Breast epithelium (tissue), 4 donors: Measurements from ENCODE around the gene DNAH17. TPM values are rescaled to one million over a fixed set of nuclear protein-coding genes. Genes with fewer than 3 reads are reported as not detected.

ENCODE experiments used
- DNase-seq, 2 donors: peaks; one replicate each; pipeline ENCODE4 v3.0.0-alpha.2; 2019; ENCODE audit warnings: low spot score in 2 of 2
- H3K27ac ChIP-seq, 2 donors: fragments of 200-600 bp; sonication (generic) in 1 of 2; one replicate each; pipeline ENCODE4 v1.5.1; 2016 to 2019; ENCODE audit warnings: mild to moderate bottlenecking in 1 of 2
- H3K27me3 ChIP-seq, 2 donors: fragments of 200-600 bp; sonication (generic) in 1 of 2; one replicate each; pipeline versions ENCODE4 v1.5.1 to v1.6.0; 2017 to 2019; ENCODE audit warnings: control low read depth in 1 of 2, mild to moderate bottlenecking in 1 of 2
- H3K36me3 ChIP-seq: fragments of 200-600 bp; one replicate; pipeline ENCODE4 v1.5.1; 2019
- H3K4me1 ChIP-seq, 2 donors: fragments of 200-600 bp; sonication (generic); one replicate each; pipeline ENCODE4 v1.5.1; 2016 to 2019; ENCODE audit warnings: control low read depth in 1 of 2
- H3K4me3 ChIP-seq, 3 donors: fragments of 200-600 bp; sonication (generic); 1 replicate in 2 of 3; 2 replicates in 1 of 3; pipeline ENCODE4 v1.5.1; 2016 to 2019; ENCODE audit warnings: mild to moderate bottlenecking in 3 of 3, moderate library complexity in 2 of 3
- H3K9me3 ChIP-seq, 2 donors: fragments of 200-600 bp; sonication (generic) in 1 of 2; one replicate each; pipeline ENCODE4 v1.5.1; 2016 to 2019; ENCODE audit warnings: control low read depth in 1 of 2
- CTCF ChIP-seq, 3 donors: fragments of 450-650 bp; IDR thresholded peaks; one replicate each; pipeline ENCODE4 v1.5.1; 2016 to 2017; ENCODE audit warnings: antibody characterized with exemption in 3 of 3, mild to moderate bottlenecking in 3 of 3, moderate library complexity in 3 of 3
- POLR2A ChIP-seq: fragments of 450-650 bp; IDR thresholded peaks from one replicate; pipeline ENCODE4 v1.6.1; 2016; ENCODE audit warnings: antibody characterized with exemption, mild to moderate bottlenecking, moderate library complexity
- POLR2AphosphoS5 ChIP-seq, 3 donors: sonication (generic); formaldehyde crosslinking; IDR thresholded peaks; one replicate each; pipeline ENCODE4 v1.6.1; 2017; ENCODE audit warnings: antibody characterized with exemption in 3 of 3
- intact Hi-C: fragments of 100-400 bp; cut with DNase I; formaldehyde crosslinking; loops from one replicate; pipeline ENCODE4 v1.15.1; 2023; ENCODE audit warnings: low total_unique reads
- total RNA-seq, 3 donors: library from RNA; depleted of rRNA; stranded (reverse); fragments of >200 nt; gene quantifications; one replicate each; pipeline ENCODE4 v1.1.0, GENCODE V29; 2016

DNAH17 gene
- total RNA-seq, 3 donors from 2014 or later = 0.15 to 0.33 TPM; not detected in 1

- intact Hi-C loops = loop anchor here (10.0 kb wide), 1 partner anchor 210 kb away; no protein-coding TSS in a partner anchor
Observed at GRCh38 chr17:78494696-78495330, 82.4 kb downstream of the DNAH17 start.

GRCh38 chr17:78493853-78494695 lies 83.1 kb downstream of the DNAH17 start:
- Histone ChIP-seq H3K4me3 (no peak overlapping the region), H3K36me3 (no peaks in the 10 kb centered on the region), H3K4me1 (no peaks in the 10 kb centered on the region), H3K27ac (no peak overlapping the region), H3K27me3 (no peaks in the 10 kb centered on the region), H3K9me3 (no peaks in the 10 kb centered on the region)
- intact Hi-C loops = loop anchor here (10.0 kb wide), 1 partner anchor 211 kb away; no protein-coding TSS in a partner anchor
- DNase-seq = no peak
- TF ChIP-seq POLR2AphosphoS5 (IDR thresholded peaks at IDR 0.05) (no peak), POLR2A (no peak), CTCF (IDR thresholded peaks at IDR 0.05) (no peak)

More at GRCh38 chr17:78494696-78495330, 82.4 kb downstream of the DNAH17 start:
- Histone ChIP-seq H3K27ac (no peak overlapping the region), H3K4me1 (no peaks in the 10 kb centered on the region), H3K4me3 (no peak overlapping the region), H3K9me3 (no peaks in the 10 kb centered on the region), H3K36me3 (no peaks in the 10 kb centered on the region), H3K27me3 (no peaks in the 10 kb centered on the region)
- TF ChIP-seq CTCF (IDR thresholded peaks at IDR 0.05) (no peak), POLR2A (no peak), POLR2AphosphoS5 (IDR thresholded peaks at IDR 0.05) (no peak)
- no peak for DNase-seq

GRCh38 chr17:78493450-78493849 lies 83.7 kb downstream of the DNAH17 start:
- Histone ChIP-seq H3K4me1 (no peaks in the 10 kb centered on the region), H3K4me3 (no peak overlapping the region), H3K27me3 (no peaks in the 10 kb centered on the region), H3K9me3 (no peaks in the 10 kb centered on the region), H3K27ac (no peak overlapping the region), H3K36me3 (no peaks in the 10 kb centered on the region)
- intact Hi-C loops = loop anchor here (10.0 kb wide), 1 partner anchor 211 kb away; no protein-coding TSS in a partner anchor
- TF ChIP-seq POLR2AphosphoS5 (IDR thresholded peaks at IDR 0.05) (no peak), CTCF (IDR thresholded peaks at IDR 0.05) (no peak), POLR2A (no peak)
- peak in 1 of 2 donors; percentile 20 for DNase-seq

GRCh38 chr17:78492116-78492799 lies 84.9 kb downstream of the DNAH17 start:
- Histone ChIP-seq H3K9me3 (no peaks in the 10 kb centered on the region), H3K27me3 (no peaks in the 10 kb centered on the region), H3K4me3 (no peak overlapping the region), H3K36me3 (no peaks in the 10 kb centered on the region), H3K4me1 (no peaks in the 10 kb centered on the region), H3K27ac (no peak overlapping the region)
- intact Hi-C loops = loop anchor here (10.0 kb wide), 1 partner anchor 213 kb away; no protein-coding TSS in a partner anchor
- TF ChIP-seq POLR2A (no peak), CTCF (IDR thresholded peaks at IDR 0.05) (no peak), POLR2AphosphoS5 (IDR thresholded peaks at IDR 0.05) (no peak)
- no peak for DNase-seq
